ENCODE data around the gene RASAL2.
"Not testable (repeated sequence)": the region's sequence is repeated elsewhere in the genome, so short reads cannot be mapped to it uniquely, and the experiment has no call there.

The RASAL2 gene

DNA sequence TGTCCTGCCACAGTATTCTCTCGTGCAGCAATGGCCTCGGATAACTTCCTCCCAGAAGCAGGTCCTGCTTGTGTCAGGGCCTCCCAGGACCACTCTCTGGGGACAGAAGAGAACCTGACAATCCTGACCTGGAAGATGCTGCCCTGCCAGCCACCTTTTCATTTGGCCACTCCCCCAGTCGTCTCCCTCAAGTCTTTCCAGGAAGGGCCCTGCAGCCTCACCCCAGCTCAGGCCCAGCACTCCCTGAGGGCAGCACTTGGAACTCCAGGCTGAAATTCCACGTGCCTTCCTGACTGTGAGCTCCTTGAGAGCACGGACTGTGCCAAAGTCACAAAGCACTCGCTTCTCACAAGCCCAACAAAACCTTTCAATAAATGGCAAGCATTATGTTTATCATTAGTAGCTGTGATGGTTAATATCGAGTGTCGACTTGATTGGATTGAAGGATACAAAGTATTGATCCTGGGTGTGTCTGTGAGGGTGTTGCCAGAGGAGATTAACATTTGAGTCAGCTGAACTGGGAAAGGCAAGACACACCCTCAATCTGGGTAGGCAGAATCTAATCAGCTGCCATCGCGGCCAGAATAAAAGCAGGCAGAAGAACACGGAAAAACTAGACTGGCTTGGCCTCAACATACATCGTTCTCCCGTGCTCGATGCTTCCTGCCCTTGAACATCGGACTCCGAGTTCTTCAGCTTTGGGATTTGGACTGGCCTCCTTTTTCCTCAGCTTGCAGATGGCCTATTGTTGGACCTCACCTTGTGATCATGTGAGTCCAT, 405.2 kb downstream of the RASAL2 start:
- no peak for DNase-seq

DNA sequence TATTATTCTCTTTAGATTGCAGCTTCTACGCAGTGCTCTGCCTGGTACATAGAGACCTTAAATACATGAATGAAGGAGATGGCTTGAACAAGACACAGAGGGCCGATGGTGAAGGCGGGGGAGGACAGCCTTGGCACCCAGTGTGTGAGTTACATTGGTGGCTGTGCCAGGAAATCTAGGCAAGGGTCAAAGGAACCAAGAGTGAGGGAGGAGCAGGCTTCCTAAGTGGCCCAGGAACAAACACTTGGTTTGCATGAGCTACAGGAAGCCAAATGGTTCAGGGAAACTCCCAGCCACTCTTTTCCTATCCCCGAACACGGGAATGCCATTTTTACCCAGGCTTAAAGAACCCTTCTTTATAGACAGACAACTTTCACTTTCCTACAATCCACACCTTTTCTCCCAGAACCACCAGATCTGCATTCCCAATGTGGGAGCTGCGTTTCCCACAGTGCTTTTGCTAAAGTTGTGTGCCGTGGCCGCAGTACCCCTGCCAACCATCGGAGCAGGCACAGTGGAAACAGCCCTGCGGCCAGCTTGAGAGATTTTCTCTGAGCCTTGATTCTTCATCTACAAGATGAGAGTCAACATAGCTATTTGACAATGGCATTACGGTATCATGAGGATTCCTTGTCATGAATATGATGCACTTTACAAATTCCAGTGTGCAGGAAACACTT, 406.3 kb downstream of the RASAL2 start:
- DNase-seq: no peak

DNA sequence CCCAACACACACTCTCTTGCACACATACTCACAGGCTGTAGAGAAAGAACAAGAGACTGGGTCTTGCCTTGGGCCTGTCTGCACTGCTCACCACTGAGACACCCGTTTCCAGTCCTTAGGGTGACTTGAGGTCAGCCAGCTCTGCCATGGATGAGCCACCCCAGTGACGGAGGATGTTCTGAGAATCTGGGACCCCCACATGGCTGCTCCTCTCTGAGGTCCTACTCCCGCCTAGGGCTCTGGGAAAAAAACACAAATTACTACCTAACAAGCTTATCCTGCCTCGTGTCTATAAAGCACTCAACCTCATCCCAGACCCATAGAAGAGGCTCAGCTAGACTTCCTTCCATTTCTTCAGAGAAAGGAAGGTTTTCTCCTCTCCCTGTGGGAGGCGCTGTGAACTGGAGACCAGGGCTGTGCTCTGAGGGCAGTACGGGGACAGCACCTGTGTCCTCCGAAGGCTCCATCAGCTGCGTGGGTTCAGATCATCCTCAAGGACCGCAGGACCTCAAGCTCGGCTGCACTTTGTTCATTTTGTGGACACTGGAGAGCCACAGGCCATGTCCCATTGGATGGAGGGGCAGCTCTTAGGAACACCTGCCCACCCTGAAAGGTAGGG, 407.1 kb downstream of the RASAL2 start:
- DNase-seq: no peak

DNA sequence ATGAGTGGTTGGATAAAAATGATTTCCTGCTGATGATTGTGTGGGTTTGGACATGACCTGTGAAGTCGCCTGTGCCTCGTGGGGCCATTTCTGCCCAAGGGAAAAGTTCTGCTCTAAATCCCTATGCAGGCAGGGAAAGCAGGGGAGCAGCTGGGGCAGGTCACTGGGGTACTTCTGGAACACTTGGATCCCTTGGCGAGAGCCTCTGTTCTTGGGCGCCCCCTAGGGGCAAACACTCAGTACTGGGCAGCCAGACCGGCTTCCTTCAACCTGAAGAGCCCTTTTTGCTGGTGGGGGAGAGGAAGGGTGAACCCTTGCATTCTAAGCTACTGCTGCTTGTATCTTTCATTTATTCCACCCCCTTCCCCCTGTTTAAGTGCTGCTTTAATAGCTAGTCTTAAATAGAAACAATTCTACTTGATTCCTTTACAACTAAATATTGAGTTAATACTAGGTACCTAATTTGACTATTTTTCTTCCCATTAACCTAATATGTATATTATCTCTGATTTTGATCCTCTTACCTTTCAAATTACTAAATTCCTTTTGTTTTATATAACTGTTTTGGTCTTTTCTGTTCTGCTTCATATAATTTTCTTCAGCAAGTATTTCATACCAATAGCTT, 407.9 kb downstream of the RASAL2 start:
- peak; percentile 18 for DNase-seq

DNA sequence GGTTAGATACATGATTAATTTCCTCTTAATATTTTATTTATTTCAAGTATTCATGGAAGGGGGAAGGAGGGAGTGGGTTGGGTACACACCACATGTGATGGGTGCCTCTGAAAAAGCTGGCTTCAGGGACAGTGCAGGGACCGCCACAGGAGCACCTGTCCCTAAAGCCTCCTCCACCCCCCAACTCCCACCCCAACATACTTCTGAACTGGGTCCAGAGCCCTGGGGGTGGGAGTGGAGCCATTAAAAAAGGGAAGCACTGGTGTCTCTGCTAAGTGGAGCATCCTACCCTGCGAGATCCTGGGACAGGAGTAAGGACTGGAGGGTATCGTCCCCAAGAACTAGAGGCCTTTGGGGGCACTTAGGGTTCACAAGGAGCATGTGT, 408.4 kb downstream of the RASAL2 start:
- no peak for DNase-seq

DNA sequence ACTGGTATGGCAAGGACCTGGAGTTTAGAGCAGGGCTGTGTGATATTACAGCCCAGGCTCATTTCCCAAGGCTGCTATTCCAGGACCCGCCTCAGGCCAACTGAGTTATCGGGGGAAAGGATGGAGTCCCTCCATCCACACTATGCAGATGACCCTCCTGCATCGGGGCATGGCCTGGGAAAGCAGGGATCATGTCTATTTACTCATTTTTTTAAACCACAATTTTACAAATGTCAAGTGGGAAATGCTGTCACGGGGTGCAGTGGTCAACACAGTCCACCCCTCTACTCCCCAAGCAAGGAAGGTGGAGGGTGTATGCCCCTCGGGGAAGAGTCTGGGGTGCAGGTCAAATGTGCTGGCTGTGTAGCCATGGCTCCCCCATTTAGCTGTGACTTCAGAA, 409.0 kb downstream of the RASAL2 start:
- no peak for DNase-seq

DNA sequence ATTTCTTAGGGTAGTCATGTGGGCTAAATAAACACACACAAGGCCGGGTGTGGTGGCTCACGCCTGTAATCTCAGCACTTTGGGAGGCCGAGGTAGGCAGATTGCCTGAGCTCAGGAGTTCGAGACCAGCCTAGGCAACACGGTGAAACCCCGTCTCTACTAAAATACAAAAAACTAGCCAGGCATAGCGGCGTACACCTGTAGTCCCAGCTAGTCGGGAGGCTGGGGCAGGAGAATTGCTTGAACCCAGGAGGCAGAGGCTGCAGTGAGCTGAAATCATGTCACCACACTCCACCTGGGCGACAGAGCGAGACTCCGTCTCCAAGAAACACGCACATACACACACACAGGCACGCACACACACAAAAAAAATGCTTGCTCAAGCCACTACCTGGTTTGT, 409.4 kb downstream of the RASAL2 start:
- not testable (repeated sequence) for DNase-seq

DNA sequence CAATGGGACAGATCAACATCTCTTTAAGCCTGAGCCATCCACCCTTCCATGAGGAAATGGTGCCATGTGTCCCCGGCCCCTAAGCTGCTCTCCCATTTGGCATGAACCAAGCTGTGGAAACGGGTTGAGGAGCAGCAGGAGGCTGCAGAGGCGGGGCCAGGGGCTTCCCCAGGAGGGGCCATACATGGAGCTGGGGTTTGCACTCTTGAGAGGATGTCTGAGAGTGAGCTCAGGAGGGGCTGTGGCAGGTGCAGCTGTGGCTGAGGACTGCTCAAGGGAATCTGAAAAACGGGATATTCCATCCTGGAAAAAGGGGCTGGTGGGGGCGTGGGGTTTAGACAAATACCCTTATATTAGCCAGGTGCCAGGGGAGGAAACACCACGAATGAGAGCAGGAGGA, 409.9 kb downstream of the RASAL2 start:
- DNase-seq: no peak

DNA sequence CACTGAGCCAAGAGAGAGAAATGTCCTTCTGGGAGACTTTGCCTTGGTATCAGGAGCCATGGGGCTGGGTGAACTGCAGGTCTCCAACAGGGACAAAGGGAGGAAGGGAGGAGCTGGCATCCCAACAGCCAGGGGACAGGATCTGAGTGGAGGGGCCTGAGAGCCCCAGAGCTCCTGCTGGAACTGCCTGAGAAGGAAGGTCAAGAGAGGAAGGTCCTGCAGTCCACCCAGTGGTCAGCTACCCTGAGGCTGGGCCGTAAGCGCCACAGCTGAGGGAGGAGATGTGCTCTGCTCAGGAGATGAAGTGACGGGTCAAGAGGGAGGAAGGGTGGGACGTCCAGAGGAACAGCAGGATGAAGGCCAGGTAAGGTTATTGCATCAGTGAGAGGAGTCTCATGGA, 410.4 kb downstream of the RASAL2 start:
- DNase-seq: no peak

DNA sequence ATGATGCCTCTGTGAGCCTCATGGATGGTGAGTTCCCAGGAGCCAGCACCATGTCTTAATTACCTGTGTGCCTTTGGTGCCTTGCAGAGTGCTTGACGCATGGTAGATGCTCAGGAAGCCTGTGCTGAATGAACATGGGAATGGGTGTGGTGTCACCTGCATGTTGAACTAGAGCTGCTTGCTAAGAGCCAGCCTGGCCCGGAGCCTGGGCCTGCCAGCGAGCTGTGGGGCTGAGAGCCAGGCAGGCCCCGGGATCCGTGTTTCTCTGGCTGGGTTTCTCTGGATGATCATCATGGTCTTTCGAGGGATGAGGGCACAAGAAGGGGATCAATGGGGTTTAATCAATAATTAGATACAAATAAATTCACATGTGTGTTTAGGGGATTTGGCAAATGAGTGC, 412.3 kb downstream of the RASAL2 start:
- no peak for DNase-seq

DNA sequence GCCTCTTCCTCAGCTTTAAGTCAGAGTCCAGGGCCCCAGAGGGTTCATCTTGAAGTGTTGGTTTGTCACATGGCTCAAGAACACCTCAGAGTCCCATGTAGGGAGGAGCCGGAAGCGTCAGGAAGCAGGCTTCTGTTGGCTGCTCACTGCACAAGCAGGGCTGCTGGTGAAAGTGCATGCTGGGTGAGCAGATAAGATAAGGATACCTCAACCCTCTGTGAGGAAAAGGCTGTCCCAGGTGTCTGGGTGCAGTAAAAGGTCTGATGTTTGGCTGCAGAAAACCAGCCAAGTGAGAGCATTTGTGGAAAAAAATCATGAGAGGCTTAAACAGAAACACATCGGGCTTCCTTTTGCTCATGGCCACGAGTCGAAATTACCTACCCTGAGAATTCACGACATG, 412.8 kb downstream of the RASAL2 start:
- DNase-seq: no peak

DNA sequence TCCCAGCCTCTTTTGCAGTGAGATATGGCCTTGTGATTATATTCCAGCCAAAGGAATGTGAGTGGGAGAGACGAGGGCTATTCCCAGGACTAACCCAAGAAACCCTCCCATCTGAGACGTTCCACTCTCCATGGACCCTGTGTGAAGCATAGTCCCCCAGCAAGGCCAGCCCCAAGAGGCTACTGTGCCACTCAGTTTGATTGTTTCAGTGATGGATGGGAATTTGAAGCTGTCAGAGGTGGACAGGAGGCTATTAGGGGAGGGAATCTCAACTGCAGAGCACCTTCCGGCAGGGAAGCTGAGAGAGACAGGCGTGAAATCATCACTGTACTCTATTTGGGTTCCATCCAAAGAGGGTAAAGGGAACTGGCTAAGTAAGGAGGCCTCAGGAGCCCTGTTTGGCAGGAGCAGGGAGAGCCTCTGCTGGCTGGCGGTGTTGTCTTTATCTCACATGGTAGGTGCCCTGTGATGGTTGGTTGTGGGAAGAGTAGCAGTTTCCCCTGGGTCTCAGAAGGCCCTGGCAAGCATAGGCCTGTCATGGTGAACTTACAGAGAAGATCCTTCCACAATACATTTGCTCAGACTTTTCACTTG, 415.6 kb downstream of the RASAL2 start:
- DNase-seq: no peak

DNA sequence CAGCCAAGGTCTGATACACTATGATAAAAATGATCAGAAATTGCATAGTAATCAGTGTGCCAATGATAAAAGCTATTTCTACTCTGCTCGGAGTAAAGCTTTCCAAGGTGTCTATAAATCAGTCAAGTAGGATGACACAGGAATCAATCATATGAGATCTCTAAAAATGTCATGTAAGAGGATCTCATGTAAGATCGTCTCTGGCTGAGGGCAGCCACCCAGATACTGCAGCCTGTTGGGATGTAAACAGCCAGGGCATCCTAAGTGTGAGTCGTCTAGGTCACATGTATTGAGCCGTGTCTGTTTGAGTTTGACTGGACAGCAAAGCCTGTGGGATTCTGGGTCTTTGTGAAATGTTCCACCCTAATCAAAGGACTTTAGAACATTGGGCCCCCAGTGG, 416.3 kb downstream of the RASAL2 start:
- no peak for DNase-seq

DNA sequence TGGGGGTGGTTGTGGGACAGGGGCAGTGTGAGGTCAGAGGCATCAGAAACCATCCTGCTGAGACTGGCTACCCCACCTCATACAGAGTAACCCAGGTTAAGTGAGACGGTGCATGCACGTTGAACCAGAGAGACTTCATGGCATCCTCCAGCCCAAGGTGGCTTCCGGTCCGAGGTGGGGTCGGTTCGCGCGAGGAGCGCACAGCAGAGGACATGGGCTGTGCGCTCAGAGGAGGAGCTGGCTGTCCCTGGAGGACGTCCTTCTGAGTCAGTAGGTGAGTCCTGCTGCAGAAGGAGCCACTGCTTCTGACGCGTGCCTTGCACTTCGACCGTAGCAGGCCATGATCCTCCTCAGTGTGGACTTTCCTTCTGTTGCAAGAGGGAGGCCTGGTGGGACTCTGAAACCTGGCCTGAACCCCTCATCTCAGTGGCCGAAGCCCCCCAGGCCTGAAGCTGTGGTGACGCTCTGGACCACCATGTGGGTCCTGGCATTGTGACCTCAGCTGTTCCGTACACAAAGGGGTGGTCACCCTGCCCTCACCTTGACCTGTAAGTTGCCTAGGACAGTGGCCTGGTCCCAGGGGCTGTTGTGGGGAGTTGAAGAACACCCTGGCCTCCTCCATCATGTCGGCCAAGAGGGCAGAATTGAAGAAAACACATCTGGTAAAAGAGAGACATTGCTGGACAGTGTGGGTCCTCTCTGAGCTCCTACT, 418.8 kb downstream of the RASAL2 start, which contains the start of gene TEX35:
TSS of gene TEX35 (plus strand) at position 544 of the 712 bp plus-strand sequence. CDS start at position 624, 80 bp downstream.
- DNase-seq: no peak

DNA sequence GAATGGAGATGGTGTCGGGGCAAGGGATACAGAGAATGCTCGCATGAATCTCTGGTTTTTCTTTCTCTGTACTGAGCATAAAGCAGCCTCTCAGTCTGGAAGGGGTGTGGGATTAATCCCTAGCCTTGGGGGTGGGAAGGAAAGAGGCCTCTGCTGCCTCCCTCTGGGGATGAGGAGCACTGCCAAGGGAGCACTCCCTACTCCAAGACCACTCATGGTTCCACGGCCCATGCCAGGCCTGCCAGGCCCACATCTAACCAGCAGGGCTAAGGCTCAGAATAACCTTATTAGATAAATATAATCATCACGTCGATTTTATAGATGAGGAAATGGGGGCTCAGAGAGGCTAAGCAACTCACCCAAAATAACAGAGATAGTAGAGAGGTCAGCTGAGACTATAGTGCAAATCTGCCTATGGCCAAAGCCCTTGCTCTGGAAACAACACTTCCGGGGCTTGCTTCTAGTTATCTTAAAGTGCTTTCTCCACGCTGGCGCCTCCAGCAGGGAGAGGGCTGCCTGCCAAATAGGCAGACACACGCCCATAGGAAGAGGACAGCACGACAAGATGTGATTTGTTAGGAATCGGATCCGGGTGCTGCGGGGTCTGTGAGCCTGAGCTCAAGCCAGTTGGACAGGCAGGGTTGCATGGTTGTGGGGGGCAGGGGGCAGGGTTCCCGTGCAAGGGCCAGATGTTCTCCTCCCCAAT, 419.5 kb downstream of the RASAL2 start:
- DNase-seq: no peak

DNA sequence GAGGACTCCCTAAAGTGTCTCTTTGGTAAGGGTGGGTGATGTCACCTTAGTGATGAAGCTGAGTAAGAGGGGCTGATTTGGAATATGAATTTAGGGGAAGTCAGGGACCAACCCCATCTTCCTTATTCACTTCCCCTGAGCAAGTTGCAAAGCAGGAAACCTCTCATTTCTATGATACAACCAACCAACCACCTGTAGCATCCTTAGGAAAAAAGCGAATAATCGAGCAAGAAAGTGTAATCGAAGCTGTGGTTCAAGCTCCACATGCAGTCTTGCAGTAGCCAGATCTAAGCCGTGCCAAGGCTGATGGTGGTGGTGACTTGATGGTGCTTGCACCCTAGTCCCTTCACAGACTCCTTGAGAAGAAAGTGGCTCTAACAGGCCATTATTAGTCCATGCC, 422.2 kb downstream of the RASAL2 start:
- no peak for DNase-seq

DNA sequence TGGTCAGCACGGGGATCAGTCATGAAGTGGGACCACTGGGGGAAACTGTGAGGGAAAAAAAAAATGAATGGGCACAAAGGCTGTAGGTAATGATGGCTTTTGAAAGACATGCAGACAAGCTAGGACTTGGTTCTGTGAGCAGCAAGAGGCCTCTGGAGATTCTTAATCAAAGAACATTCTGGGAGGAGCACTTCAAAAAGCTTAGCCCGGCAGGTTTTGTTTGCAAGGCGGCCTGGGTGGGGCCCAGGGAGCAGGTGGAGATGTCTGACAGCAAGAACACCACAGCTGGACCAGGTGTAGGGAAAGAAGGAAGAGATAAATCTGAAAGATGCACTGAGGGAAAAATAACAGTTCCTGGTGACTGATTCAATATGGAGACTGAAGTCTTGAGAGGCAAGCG, 425.0 kb downstream of the RASAL2 start:
- DNase-seq: no peak

DNA sequence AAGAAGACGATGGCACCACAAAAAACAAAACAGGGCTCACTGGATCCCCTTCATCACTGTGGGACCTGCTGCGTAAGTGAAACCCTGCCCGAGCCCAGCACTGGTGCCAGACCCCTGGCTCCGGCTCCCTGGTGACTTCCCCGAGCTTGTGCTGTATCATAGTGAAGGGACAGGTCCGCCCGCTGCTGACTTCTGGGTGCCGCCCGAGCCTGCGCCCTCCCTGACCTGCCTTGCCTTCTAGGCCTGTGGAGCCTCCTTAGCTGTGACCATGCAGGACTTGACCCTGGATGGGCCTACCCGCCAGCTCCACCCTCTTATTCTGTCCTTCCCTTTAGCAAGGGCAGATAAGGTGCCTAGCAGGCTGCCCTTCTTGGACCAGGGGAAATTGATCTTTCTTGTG, 426.9 kb downstream of the RASAL2 start:
- DNase-seq: no peak

DNA sequence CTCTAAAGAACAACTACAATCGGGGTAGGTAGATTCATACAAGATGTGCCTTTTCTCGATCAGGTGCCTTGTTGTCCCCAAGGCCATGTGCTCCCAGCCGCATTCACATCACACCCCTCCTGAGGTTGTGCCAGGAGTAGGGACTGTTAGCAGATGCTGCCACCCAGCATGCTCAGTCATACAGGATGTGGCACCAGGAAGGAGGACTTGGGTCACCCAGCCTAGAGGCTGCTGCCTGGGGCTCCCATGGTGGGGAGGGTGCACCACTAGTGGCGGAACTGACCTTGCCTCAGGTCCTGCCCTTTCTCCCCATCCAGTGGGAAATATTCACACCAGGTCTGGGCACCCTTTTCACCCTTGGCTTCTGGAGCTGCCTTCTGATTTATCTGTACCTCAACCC, 427.3 kb downstream of the RASAL2 start:
- DNase-seq: no peak

DNA sequence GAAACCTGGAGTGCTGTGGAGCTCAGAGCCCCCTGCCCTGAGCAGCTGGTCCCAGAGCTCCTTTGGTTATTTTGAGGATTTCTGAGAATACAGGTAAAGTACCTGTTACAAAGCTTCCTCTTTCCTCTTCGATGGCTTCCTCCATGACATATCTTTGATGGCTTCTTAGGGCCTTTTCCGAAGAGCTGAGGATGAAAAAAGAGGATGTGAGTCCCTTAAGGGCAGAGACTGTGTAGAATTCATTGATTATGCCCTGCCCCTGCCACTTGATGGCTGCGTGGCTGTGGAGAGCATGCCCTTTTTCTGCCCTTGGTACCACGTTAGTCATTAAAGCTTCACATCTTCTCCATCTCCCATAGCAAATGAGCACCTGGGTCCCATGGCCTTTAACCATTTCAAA, 433.2 kb downstream of the RASAL2 start:
- DNase-seq: no peak

DNA sequence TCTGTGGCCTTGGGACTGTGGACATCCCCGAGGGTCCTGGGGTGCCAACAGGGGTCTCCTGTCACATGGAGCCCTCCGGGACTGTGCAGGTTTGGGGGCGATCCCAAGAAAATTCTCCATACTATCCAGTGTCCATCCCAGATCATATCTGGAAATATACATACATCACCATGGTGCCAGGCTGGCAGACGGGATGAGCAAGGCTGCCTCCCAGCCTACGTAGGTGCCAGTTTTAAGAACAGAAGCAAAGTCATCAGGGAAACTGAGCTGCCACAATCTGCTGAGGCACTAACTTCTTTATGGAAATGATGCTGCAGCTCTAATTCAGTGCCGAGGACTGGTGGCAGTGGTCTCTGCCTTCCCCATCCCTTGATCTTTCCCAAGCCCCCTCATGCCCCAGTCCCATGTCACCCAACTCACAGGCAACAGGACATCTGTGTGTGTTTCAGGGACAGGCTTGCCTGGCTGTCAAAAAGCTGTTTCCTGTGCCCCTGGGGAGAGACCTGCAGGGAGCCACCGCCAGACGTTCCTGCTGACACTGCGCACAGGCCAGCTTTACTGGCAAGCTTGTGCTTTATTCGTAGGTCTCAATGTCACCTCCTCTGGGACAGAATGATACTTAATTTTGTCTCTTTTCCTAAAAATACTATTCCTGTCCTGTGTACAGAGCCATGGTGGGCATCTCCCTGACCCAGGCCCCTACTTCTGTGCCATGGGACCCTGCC, 434.5 kb downstream of the RASAL2 start:
- DNase-seq: no peak
